Measurements from ENCODE around the gene JPH3.

Gene JPH3

DNA sequence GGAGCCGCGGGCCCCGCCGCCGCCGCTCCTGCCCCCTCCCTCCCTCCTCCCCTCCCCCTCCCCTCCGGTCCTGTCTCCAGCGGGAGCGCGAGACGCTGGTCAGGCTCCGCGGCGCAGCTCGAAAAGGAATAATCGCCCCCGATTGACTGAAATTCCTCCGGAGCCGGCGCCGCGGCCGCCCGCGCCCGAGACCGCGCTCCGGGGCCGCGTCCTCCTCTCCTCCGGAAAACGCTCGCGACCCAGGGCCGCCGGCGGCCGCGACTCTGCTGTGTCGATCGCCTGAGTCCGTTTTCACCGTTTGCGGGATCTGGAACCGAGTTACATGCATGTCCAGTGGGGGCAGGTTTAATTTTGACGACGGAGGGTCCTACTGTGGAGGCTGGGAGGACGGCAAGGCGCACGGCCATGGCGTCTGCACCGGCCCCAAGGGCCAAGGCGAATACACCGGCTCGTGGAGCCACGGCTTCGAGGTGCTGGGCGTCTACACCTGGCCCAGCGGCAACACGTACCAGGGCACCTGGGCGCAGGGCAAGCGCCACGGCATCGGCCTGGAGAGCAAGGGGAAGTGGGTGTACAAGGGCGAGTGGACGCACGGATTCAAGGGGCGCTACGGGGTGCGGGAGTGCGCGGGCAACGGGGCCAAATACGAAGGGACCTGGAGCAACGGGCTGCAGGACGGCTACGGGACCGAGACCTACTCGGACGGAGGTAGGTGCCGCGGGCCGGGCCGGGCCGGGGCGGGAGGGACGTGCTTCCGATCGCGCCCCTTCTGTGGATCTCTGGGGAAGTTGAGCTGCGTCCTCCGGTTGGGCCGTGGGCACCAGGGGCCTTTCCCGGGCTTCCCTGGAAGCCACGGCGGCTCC lies 744 bp downstream of the JPH3 start:
- no peak for DNase-seq

DNA sequence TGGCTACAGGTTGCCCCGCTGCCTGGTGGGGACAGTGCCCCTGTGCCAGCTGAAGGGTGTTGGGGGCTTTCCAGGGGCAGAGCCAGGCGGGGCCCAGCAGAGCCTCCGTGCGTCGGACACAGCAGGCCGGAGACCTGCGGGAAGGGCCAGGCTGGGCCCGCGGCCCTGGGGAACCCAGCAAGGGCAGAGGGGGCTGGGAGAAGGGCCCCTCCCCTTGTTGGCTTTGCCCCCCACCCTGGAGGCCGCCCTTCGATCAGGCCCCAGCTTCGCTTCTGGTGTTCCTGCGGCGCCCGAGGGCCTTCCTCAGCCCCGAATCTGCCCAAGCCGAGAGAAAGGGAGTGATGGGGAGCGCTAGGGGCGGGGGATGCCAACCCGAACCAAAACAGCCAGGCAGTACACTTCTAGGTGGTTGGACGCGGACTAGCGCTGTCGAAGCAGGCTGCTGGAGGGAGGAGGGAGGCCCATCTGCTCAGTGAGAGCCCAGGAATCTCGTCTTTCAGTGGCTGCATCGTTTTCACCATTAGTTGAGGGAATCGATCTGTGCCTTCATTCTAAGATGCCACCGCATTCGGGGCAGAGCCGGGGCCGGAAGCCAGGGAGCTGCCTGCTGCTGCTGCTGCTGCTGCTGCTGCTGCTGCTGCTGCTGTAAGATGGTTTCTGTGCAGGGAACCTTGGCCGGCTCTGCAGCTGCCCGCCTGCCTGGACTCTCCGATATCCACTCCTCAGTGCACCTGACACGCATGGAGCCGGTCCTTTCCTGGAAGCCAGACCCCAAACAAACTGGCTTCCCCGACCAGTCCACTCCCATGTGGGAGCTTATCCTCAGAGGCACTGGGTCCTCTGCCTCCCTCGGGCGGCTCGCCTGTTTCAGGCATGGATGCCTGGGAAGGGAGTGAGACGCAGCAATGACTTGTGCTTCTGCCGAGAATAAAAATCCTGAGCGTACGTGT lies 1.7 kb downstream of the JPH3 start:
- no peak for DNase-seq

DNA sequence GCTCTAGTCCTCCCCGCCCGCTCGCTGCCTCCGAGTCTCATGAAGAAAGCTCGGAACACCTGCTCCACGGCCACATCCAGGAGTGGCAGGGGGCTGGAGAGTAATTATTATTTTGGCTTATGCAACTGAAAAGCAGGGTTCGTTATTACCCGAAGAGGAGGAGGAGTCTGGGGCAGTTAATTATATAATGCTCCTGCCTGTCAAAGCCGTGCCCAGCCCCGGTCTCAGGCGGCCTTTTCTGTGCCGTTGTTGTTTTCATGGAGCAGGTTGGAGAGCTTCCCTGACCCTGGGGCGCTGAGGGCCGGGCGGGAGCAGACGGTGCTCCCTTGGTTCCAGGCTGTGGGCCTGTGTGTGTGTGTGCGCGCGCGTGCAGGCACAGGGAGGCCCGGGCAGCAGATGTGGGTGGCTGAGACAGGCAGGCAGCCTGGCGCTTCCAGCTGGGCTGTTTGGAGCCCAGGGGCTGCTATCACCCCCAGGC lies 2.4 kb downstream of the JPH3 start:
- DNase-seq, result no peak

DNA sequence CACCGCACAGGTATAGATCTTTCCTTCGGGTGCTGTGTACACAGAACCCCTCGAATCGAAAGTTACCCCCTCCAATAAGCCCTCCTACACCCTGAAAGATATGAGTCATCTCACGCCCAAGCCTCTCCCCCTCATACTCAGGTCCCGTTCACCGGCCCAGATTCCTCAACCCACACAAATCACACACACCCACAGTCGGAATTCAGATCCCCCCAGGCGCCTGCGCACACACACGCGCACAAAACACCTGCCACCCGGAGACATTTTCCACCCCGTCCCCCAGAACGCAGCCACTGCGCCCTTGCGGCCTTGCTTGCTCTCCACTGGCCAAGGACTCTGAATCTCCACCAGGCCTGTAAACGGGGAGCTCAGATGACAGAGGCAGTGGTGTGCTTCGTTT lies 4.9 kb downstream of the JPH3 start:
- DNase-seq, result no peak

DNA sequence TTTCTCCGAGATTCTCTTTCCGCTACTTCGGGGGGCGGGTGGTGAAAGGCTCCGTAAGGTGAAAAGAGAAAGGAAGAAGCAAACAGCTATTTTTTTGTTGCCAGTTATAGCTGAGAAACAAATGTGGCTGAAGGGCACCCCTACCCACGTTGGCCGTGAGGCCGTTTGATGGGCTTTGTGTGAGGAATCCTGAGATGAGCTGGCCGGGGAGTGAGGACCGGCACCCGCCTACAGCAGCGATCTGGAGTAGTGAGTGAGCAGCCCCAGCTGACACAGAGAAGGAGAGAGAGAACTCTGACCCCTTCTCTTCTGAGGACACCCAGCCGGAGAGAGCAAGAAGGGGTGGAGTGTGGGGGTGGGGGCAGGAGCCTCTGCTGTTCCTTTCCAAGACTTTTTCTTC lies 5.6 kb downstream of the JPH3 start:
- DNase-seq, result no peak

DNA sequence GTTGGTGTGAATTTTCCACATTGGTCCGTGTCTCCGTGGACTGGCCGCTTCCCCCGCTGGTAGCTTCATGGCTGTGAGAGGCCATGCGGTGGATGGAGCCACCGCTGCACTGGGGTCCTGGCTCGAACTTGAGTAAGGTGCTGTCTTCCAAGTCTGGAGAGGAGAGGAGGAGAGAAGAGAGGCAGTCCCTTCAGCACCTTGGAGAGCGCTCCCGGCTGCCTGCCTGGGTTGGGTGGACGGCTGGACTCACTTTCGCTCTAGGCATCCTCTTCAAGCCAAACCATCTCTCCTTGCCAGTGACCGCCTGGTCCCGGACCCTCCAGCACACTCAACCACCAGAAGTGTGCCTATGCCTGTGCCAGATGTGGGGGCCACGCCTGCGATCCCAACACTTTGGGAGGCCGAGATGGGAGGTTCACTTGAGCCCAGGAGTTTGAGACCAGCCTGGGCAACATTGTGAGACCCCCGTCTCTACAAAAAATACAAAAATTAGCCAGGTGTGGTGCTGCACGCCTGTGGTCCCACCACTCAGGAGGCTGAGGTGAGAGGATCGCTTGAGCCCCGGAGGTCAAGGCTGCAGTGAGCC lies 6.2 kb downstream of the JPH3 start:
- DNase-seq, result peak in 1 of 2 donors; percentile 7

DNA sequence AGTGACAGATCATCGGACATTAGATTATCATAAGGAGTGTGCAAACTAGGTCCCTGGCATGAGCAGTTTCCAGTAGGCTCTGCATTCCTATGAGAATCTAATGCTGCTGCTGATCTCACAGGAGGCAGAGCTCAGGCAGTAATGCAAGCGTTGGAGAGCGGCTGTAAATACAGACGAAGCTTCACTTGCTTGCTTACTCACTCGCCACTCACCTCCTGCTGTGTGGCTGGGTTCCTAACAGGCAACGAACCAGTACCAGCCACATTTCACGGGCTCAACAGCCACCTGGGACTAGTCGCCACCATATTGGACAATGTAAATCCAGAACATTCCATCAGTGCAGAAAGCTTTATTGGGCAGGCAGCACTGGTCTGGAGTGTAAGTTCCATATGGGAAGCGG lies 7.7 kb downstream of the JPH3 start:
- DNase-seq, result no peak

DNA sequence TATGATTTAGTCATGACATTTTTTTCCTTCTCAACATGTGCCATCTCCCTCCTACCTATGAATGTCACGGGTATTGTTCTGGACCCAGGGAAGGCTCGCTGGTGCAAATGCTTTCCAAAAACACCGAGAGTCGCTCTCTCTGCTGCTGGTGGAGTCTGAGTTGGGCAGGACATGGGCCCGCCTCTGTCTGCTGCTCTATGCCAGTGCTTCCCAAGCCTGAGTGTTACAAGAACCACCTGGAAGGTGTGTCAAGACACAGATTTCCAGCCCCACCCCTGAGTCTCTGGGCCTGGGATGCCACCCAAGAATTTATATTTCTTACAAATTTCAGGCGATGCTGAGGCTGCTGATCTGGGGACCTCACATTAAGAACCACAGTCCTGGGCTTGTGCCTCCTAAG lies 9.1 kb downstream of the JPH3 start:
- no peak for DNase-seq

DNA sequence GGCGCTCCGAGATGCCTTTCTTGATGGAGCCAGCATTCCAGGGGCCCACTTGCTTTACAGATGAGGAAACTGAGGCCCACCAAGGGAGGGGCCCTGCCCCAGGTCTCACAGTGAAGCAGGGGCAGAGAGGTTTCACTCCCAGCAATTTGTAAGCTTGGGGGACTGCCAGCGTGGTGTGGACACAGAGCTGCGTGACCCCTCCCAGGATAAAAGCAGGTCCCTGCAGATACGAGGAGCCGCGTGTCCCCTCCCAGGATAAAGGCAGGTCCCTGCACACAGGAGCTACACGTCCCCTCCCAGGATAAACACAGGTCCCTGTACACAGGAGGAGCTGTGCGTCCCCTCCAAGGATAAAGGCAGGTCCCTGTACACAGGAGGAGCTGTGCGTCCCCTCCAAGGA lies 11.7 kb downstream of the JPH3 start:
- no peak for DNase-seq

DNA sequence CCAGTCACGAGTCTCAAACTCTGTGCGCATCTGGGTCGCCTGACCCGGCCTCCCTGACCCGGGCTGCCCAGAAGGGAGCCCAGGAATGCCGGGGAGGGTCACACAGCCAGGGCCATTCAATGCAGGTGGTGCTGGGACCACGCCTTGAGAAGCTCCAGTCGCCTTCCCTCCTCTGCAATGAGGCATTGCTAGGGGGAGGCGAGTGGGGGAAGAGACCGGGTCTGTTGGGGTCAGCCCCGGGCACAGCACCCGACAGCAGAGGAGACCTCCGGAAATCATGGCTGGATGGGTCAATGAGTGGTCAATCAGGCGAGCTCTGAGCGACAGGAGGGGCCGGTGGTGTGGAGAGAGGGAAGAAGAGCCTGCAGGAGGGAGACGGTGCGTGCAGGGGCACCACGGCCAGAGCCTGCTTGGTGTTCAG lies 13.3 kb downstream of the JPH3 start:
- no peak for DNase-seq

DNA sequence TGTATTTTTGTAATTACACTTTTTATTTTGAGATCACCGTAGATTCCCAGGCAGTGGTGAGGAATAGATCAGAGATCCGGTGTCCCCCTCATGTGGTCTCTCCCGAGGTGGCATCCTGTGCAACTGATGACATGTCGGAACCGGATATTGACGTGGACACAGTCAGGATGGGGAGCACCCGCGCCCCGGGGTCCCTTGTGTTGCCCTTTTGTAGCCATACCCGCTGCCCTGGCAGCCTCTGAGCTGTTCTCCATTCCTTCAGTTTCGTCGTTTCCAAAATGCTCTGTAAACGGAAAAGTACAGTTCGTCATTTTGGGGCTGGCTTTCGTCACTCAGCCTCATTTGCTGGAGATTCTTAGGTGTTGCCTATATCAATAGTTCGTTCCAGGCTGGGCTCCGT lies 14.2 kb downstream of the JPH3 start:
- DNase-seq, result no peak

DNA sequence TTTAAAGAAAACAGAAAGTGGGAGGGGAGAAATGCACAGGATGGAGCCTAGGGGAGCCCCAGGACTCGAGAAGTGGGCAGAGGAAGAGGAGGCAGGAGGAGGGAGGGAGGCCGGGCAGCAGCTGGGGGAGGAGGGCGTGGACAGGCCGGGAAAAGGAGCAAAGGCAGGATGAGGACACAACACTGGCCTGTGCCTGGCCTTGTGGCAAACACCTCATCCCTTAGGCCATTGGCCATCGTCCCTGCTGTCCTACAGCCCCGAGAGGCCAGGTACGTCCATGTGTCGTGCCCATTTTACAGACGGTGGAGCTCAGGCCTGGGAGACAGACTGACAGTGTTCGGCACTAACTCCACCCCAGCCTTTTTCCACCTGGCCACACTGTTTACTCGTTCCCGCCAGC lies 15.9 kb downstream of the JPH3 start:
- DNase-seq, result no peak

DNA sequence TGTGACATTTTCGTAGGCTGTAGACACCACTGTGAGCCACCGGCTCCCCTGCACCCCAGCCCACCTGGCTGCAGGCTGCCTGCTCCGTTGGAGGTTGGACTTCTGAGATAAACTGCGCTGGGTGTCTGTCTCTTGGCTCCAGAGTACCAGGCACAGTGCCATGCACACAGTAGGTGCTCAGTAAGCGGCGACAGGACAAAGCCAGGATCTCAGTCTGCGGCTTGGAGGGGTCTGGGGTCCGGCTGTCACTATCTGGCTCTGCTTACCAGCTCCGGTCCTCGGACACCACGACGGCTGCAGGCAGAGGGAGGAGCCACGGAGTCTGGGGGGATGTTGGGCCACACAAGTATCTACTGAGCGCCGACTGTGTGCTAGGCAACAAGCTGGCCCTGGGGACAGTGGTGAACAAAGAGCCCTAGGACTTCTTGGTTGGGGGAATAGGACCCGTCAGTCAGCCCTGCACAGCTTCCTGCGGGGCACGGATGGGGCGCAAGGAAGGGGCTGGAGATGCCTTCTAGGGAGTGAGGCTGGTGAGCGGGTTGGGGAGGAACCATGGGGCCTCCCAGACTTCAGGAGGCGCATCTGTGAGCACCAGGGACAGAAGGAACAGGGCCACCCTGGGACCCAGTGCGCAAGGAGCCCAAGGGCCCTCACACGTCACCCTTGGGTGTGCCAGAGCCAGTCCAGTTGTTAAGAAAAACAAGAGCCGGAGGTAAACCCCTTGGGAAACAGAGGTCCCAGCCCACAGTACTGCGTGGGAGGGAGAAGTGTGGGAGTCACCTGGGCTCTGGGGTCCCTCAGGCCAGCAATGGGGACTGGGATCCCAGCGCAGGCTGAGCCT lies 17.3 kb downstream of the JPH3 start:
- DNase-seq, result no peak

DNA sequence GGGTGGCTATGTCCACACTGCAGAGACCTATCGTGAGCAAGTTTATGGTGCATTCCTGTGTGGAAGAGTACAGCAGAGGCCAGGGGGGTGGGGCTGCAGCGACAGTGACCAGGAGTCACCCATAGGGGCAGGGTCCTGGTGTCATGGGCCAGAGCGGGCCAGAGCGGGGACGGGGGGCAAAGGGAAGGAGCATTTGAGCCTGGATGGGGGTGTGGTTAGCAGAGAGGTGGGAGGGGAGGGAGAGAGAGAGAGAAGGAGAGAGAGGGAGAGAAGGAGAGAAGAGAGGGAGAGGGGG lies 17.8 kb downstream of the JPH3 start:
- no peak for DNase-seq

DNA sequence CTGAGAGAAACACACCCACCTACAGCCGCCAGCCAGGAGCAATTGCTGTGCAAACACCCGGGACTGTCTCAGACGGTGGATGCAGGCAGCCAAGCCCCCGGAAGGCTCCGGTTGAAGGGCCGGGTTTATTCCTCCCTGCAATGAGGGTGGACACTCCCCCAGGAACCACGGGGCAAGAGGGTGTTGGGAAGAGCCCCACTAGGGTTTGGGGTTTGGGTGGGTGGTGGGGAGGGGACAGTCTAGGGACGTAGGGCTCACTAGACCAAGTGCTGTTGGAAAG lies 19.2 kb downstream of the JPH3 start:
- DNase-seq, result no peak

DNA sequence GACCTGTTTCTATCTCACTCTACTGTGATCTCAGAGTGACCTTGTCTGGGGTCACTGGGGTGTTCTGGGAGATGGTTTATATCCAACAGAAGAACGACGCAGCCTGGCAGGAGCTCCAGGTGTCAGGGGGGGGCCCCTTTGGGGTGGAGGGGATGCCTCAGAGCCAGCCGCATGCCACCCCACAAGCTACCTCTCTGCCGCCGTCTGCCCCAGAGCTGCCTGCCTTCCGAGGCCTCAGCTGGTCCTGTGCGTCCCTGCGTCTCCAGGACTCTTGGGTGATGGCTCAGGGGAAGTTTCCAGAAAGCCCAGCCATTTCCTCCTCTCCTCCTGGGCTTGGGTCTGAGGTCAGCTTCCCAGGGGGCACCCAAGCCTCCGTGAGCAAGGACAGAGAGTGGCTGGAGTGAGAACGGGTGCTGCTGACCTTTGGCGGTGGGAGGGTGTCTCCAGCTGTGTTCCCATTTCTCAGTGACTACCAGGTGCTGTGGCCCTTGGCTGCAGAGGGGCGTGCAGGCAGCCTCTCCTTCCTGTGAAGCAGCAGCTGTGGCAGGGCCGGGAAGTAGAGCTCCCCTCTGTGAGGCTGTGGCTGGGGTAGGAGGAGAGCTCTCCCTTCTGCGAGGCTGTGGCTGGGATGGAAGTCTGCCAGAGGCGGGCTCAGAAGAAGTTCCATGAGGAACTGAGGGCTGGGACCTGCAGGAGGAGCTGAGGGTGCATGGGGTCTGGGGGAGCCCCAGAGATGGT lies 19.8 kb downstream of the JPH3 start:
- DNase-seq, result no peak

DNA sequence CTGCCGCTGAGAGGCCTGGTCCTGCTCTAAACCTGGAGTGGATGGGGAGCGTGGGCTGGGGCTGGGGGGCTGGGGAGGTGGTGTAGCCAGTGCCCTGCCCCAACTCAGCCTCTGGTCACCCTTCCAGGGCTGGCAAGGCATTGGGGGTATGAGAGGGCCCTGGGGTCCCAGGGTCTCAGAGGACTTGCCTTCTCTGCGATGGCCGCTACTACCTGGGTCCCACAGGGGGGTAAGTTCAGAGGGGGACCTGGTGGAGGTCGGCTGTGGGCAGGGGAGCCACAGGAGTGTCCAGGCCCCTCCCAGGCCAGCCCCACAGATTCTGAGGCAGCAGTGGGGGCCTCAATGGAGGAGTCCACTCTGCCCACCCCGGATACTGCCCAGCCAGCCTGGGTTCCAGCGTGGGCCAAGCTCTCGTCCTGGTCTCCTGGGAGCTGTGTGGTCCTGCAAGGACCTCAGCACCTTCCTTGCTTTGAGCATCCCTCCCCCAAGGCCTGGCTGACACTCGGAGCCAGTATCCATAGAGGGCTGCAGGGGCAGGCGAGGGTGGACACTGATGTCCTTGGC lies 20.5 kb downstream of the JPH3 start:
- no peak for DNase-seq

DNA sequence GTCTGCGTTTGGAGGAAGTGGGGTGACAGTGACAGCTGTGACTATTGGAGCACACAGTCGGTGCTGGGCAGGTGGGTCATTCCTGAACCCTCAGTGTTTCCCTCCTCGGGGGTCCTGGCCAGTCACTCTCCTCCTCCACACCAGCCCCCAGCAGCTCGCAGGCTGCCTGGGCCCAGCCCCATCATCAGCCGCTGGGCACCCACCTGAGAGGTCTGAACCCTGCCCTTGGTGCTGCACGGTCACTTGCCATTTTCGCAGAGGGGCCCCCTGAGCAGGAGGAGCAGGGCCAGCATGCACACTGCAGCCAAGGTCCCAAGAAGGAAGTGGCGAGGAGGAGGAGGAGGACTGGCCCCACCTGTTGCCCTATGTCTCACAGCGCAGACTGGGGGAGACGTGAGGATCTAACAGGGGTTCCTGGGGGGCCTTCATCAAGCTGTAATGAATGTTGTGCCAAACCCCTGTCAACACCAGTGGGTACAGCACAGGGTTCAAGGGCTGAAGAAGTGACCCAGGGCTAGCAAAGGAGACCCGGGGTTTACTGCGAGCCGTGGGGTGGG lies 23.0 kb downstream of the JPH3 start:
- DNase-seq, result no peak

DNA sequence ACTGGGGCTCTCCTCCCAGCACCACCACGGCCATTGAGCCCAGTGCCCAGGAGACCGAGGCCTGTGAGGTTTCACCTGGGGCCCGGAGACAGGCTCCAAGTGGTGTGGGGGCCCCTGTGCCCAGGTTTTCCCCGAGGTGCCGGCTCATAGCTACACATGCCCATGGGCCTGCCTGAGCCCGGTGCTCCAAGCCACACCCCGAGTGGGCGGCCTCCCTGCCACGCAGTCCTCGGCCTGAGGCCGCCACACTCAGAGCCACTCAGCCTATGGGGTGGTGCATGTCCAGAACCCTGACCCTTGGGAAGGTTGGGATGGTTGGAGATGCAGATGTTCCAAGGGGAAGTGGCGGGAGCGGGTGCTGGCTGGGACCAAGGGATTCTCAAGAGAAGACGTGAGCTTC lies 24.1 kb downstream of the JPH3 start:
- no peak for DNase-seq

DNA sequence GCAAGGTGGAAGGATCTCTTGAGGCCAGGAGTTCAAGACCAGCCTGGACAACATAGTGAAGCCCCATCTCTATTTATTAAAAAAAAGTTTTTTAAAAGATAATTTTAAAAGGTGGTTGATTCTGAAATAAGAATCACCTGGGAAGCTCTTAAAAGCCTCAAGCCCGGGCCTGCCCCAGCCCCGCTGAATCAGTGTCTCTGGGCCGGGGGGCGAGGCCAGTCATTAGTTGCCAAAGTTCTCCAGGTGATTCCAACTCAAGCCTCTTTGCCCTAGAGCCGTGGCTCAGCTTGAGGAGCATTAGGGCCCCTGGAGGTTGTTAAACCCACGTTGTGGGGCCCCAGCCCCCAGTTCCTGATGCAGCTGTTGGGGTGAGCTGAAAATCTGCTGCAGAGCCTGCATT lies 24.6 kb downstream of the JPH3 start:
- no peak for DNase-seq

DNA sequence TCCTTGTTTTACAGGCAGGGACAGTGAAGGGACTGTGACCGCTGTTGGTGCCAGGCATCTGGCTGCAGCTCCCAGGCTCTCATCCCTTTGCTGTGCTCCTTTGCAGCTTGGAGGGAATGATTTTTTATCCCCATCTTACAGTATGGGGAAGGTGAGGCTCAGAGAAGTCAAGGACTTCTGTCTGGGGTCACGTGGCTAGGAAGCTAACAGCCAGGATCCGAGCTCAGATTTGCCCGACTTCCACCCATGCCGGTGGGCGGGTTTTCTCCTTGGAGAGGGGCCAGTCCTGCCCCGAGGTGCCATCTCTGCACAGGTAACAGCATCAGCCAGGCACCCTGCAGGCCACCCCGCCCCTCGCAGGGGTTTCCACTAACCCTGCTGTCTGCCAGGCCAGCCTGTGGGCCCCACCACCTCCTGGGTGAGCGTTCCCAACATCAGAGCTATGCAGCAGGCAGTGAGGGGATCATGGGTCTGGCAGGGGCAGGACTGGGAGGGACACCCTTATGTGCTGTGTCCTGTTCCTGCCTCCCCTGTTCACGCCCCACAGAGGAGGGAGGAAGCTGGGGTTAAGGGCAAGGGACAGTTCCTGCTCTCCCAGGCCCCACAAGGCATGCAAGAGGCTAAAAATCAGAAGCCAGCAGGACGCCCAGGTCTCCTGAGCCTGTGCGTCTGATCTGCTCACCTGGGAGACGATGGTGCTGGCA lies 25.4 kb downstream of the JPH3 start:
- no peak for DNase-seq
